CD8-positive, alpha-beta memory T cell (primary cell): ENCODE results near the gene WDR26. TPM values are rescaled to one million over a fixed set of nuclear protein-coding genes. Genes with fewer than 3 reads are reported as not detected.

Experiments
- CTCF ChIA-PET: fragments of 350-600 bp; sonication (Branson Sonifier 250); formaldehyde crosslinking; loops from one replicate; lab custom pipeline; 2021; ENCODE audit warnings: antibody characterized with exemption; lab: Charles Lee
- POLR2A ChIA-PET: fragments of 350-600 bp; sonication (Branson Sonifier 250); formaldehyde crosslinking; loops from one replicate; lab custom pipeline; 2021; ENCODE audit warnings: antibody characterized with exemption; lab: Charles Lee
- DNase-seq, 5 donors: peaks; one replicate each; pipeline versions ENCODE4 v3.0.0 to v3.0.0-alpha.2; 2020 to 2022; ENCODE audit warnings: mixed read lengths in 1 of 5
- H3K27ac ChIP-seq: one replicate; pipeline ENCODE4 v1.7.0; 2013; ENCODE audit warnings: low read depth, mild to moderate bottlenecking, low read length, moderate library complexity
- H3K27me3 ChIP-seq: 2 replicates; pipeline ENCODE4 v1.7.0; 2013; ENCODE audit warnings: low read length, mild to moderate bottlenecking; ENCODE audit not compliant: insufficient read depth, poor library complexity, severe bottlenecking
- H3K36me3 ChIP-seq: 2 replicates; pipeline ENCODE4 v1.7.0; 2013; ENCODE audit warnings: mild to moderate bottlenecking, low read length, moderate library complexity; ENCODE audit not compliant: insufficient read depth
- H3K4me1 ChIP-seq: 2 replicates; pipeline ENCODE4 v1.7.0; 2013; ENCODE audit warnings: mild to moderate bottlenecking, low read length, moderate library complexity; ENCODE audit not compliant: insufficient read depth
- H3K4me3 ChIP-seq: 2 replicates; pipeline ENCODE4 v1.7.0; 2013; ENCODE audit warnings: mild to moderate bottlenecking, low read length
- H3K9me3 ChIP-seq: 2 replicates; pipeline ENCODE4 v1.7.0; 2013; ENCODE audit warnings: mild to moderate bottlenecking, low read length
- H3K27ac Mint-ChIP-seq, 8 donors: one replicate each; pipeline ENCODE4 v1.8.0; 2020 to 2021; ENCODE audit warnings: mixed read lengths in 8 of 8, mild to moderate bottlenecking in 6 of 8, inconsistent platforms in 3 of 8, moderate library complexity in 3 of 8
- H3K27me3 Mint-ChIP-seq, 2 donors: one replicate each; pipeline ENCODE4 v1.8.0; 2020 to 2021; ENCODE audit warnings: mixed read lengths in 2 of 2, mild to moderate bottlenecking in 1 of 2, moderate library complexity in 1 of 2
- H3K36me3 Mint-ChIP-seq, 3 donors: one replicate each; pipeline ENCODE4 v1.8.0; 2020 to 2021; ENCODE audit warnings: mixed read lengths in 3 of 3, inconsistent platforms in 1 of 3, mild to moderate bottlenecking in 1 of 3
- H3K4me1 Mint-ChIP-seq, 3 donors: one replicate each; pipeline ENCODE4 v1.8.0; 2020 to 2021; ENCODE audit warnings: mixed read lengths in 3 of 3, inconsistent platforms in 1 of 3, mild to moderate bottlenecking in 1 of 3
- H3K4me3 Mint-ChIP-seq, 7 donors: one replicate each; pipeline ENCODE4 v1.8.0; 2020 to 2021; ENCODE audit warnings: mixed read lengths in 7 of 7, mild to moderate bottlenecking in 6 of 7, moderate library complexity in 4 of 7, inconsistent platforms in 2 of 7
- H3K9me3 Mint-ChIP-seq, 5 donors: one replicate each; pipeline ENCODE4 v1.8.0; 2020 to 2022; ENCODE audit warnings: mixed read lengths in 5 of 5, mild to moderate bottlenecking in 3 of 5, moderate library complexity in 2 of 5, inconsistent platforms in 1 of 5
- polyA plus RNA-seq: library from polyadenylated mRNA; unstranded; fragments of 300-500 nt; fragmentation: Illumina TruSeq; gene quantifications from one replicate; pipeline ENCODE4 v1.2.3, GENCODE V29; 2021
- total RNA-seq, 2 experiments: library from RNA; stranded (reverse); gene quantifications; one replicate each; pipeline ENCODE4 v1.2.3, GENCODE V29; 2021

Gene WDR26
- total and polyA plus RNA-seq, 3 experiments from 2014 or later: 5.6 to 66.1 (median 65.8) TPM

DNA sequence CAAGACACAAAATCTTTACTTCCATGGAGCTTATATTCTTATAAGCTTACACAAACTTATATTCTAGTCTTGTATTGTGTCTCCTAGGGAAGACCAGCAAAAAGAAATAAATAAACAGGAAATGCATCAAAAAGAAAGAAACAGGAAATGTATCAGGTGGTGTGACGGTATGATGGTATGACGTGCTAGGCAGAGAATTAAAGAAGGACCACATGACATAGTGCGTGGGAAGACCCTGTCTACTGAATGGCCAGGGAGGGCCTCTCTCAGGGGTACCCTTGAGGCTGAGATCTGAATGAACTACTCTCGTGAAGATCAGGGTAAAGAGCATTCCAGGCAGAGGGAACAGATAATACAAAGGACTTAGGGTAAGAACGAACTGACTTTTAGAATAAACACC lies 15.6 kb upstream of the WDR26 start:
- CTCF ChIA-PET: no interaction called here
- POLR2A ChIA-PET: no interaction called here

DNA sequence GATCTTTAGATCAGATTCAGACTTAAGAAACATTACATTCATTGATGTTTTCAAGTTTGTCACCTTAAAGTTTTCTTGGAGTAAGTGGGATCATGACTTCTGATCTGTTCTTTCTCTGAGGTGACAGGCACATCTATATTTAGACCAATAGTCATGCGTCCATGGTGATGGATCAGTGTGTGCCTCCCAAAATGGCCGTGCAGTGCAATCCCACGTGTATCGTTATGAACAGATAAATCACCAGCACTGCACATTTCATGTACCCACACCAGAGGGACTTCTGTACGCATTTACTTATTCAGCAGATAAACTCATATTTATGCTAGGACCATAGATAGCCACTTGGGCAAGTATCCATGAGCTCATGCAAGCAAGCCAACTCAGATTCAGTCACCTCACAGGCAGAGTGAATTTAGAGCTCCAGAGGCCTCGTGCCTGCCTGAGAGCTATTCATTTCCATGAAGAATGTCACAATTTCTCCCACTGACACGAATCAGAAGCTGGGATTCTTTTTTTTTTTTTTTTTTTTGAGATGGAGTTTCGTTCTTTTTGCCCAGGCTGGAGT lies 13.9 kb upstream of the WDR26 start:
- Mint-ChIP-seq H3K27ac (peak overlapping the region in 1 of 8 donors; percentile 42), H3K27me3 (no peaks in the 10 kb centered on the region), H3K4me3 (no peak overlapping the region), H3K36me3 (peaks cover 3 to 7% (median 6%) of the 10 kb centered on the region in 3 donors), H3K4me1 (peaks cover 8 to 23% (median 15%) of the 10 kb centered on the region in 3 donors), H3K9me3 (no peaks in the 10 kb centered on the region)
- H3K4me3 ChIP-seq: no peak overlapping the region
- DNase-seq: no peak
- H3K9me3 ChIP-seq: no peaks in the 10 kb centered on the region
- CTCF ChIA-PET: interaction anchor here (1.8 to 3.7 kb wide), 2 partner anchors 8 to 18 kb away, joined by 4 to 17 read pairs; no protein-coding TSS in a partner anchor
- H3K36me3 ChIP-seq: no peaks in the 10 kb centered on the region
- H3K27me3 ChIP-seq: no peaks in the 10 kb centered on the region
- POLR2A ChIA-PET: no interaction called here
- H3K27ac ChIP-seq: no peak overlapping the region
- no peaks in the 10 kb centered on the region for H3K4me1 ChIP-seq

More for the DNA sequence above, 15.6 kb upstream of the WDR26 start:
- Histone ChIP-seq H3K27me3 (no peaks in the 10 kb centered on the region), H3K9me3 (no peaks in the 10 kb centered on the region), H3K27ac (no peak overlapping the region), H3K36me3 (no peaks in the 10 kb centered on the region), H3K4me1 (no peaks in the 10 kb centered on the region), H3K4me3 (no peak overlapping the region)
- H3K27ac Mint-ChIP-seq: peak overlapping the region in 4 of 8 donors; percentile 3 to 88 (median 76)
- H3K9me3 Mint-ChIP-seq: no peaks in the 10 kb centered on the region
- H3K4me3 Mint-ChIP-seq: no peak overlapping the region
- peaks cover 8 to 23% (median 15%) of the 10 kb centered on the region in 3 donors for H3K4me1 Mint-ChIP-seq
- H3K27me3 Mint-ChIP-seq: no peaks in the 10 kb centered on the region
- DNase-seq: peak in 1 of 5 donors; percentile 16
- peaks cover 3 to 9% (median 6%) of the 10 kb centered on the region in 3 donors for H3K36me3 Mint-ChIP-seq

DNA sequence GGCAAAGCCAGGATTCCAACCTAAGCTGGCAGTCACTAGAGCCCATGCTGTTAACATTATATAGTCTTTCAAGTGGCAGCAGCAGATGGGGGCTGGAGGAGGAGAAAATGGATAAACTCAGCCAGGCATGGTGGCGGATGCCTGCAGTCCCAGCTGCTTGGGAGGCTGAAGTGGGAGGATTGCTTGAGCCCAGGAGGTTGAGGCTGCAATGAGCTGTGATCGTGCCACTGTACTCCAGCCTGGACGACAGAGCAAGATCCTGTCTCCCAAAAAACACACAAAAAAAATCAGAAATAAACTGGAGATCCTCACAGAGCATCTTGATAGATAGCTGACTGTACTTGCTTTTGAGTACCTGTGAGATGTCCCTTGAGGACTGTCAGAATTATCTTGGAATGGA lies 13.4 kb upstream of the WDR26 start:
- H3K4me1 Mint-ChIP-seq: peaks cover 8 to 23% (median 15%) of the 10 kb centered on the region in 3 donors
- peaks cover 3 to 5% (median 4%) of the 10 kb centered on the region in 3 donors for H3K36me3 Mint-ChIP-seq
- POLR2A ChIA-PET: no interaction called here
- H3K27me3 Mint-ChIP-seq: no peaks in the 10 kb centered on the region
- Histone ChIP-seq H3K27me3 (no peaks in the 10 kb centered on the region), H3K4me3 (no peak overlapping the region), H3K27ac (no peak overlapping the region), H3K9me3 (no peaks in the 10 kb centered on the region), H3K36me3 (no peaks in the 10 kb centered on the region), H3K4me1 (no peaks in the 10 kb centered on the region)
- DNase-seq: no peak
- peak overlapping the region in 2 of 8 donors; percentile 45 to 70 for H3K27ac Mint-ChIP-seq
- no peak overlapping the region for H3K4me3 Mint-ChIP-seq
- CTCF ChIA-PET: interaction anchor here (1.8 to 3.7 kb wide), 2 partner anchors 9 to 17 kb away, joined by 4 to 17 read pairs; no protein-coding TSS in a partner anchor
- no peaks in the 10 kb centered on the region for H3K9me3 Mint-ChIP-seq

DNA sequence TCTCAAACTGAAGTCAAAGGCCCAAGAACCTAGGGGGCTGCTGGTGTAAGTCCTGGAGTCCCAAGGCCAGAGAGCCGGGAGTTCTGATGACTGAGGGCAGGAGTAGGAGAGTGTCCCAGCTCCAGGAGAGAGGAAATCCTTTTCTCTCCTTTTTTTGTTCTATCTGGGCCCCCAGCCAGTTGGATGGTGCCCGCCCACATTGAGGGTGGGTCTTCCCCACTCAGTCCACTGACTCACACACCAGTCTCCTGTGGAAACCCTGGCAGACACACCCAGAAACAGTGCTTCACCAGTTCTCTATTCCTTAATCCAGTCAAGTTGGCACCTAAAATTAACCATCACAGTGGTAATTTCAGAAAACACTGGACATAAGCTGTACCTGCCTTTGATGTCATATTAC lies 12.7 kb upstream of the WDR26 start:
- Mint-ChIP-seq H3K36me3 (peaks cover 3 to 9% (median 4%) of the 10 kb centered on the region in 3 donors), H3K4me1 (peaks cover 8 to 23% (median 15%) of the 10 kb centered on the region in 3 donors), H3K9me3 (no peaks in the 10 kb centered on the region), H3K4me3 (no peak overlapping the region), H3K27me3 (no peaks in the 10 kb centered on the region), H3K27ac (peak overlapping the region in 1 of 8 donors; percentile 47)
- Histone ChIP-seq H3K36me3 (no peaks in the 10 kb centered on the region), H3K27ac (no peak overlapping the region), H3K9me3 (no peaks in the 10 kb centered on the region), H3K4me1 (no peaks in the 10 kb centered on the region), H3K27me3 (no peaks in the 10 kb centered on the region), H3K4me3 (no peak overlapping the region)
- CTCF ChIA-PET: interaction anchor here (1.1 to 3.7 kb wide), 2 partner anchors 10 to 17 kb away, joined by 3 to 17 read pairs; no protein-coding TSS in a partner anchor
- POLR2A ChIA-PET: no interaction called here
- no peak for DNase-seq

DNA sequence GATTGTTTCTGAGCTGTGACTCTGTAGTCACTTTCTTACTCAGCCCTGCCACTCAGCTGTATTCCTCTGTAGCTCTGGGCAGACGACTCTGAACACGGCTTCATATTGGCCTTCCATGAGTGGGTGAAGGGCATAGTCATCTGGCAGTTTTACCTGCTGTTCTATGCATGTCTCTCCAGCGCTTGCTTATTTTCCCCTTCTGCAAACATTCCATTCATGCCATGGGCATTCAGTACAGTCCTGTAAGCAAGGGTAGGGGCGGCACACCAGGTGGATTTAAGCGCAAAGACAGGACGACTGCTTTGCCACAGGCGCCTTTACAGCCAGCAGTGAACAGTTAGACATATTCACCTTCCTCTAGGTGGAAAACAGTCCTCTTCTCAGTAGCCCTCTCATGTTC lies 4.4 kb upstream of the WDR26 start:
- DNase-seq: no peak
- ChIA-PET POLR2A (no interaction called here), CTCF (interaction anchor here (2.6 kb wide), 1 partner anchor 18 kb away, joined by 9 read pairs; no protein-coding TSS in a partner anchor)
- no peaks in the 10 kb centered on the region for H3K9me3 Mint-ChIP-seq
- H3K36me3 Mint-ChIP-seq: peaks cover 0 to 27% (median 4%) of the 10 kb centered on the region in 3 donors
- no peaks in the 10 kb centered on the region for H3K27me3 ChIP-seq
- H3K4me1 ChIP-seq: peaks cover 17% of the 10 kb centered on the region
- H3K27ac ChIP-seq: no peak overlapping the region
- H3K9me3 ChIP-seq: no peaks in the 10 kb centered on the region
- no peaks in the 10 kb centered on the region for H3K36me3 ChIP-seq
- no peak overlapping the region for H3K4me3 Mint-ChIP-seq
- no peak overlapping the region for H3K4me3 ChIP-seq
- peaks cover 22 to 36% (median 29%) of the 10 kb centered on the region in 3 donors for H3K4me1 Mint-ChIP-seq
- peak overlapping the region in 2 of 8 donors; percentile 5 to 47 for H3K27ac Mint-ChIP-seq
- H3K27me3 Mint-ChIP-seq: no peaks in the 10 kb centered on the region

DNA sequence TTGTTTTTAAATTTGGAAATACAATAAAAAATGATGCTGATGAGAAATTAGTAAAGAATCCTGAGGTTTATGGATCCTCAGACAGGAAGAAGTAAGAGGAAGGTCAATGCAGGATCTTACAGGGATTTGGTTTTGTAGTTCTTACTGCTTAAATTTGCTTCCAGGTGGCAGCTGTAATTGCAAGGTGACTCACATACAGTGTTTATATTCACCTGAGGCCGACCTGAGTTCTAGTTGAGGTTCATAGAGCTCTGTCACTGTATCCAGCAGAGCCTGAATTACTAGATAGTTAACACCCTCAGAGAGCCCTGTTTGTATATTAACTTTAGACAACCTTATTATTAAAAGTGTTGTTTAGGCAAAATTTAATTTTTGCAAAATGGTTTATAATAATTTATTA lies 1.4 kb upstream of the WDR26 start:
- POLR2A ChIA-PET: interaction anchor here (1.0 kb wide), 1 partner anchor 253 kb away, joined by 3 read pairs; the partner anchor contains the start of gene DEGS1
- CTCF ChIA-PET: interaction anchor here (1.7 kb wide), 1 partner anchor 21 kb away, joined by 6 read pairs; no protein-coding TSS in a partner anchor
- Histone ChIP-seq H3K36me3 (no peaks in the 10 kb centered on the region), H3K27ac (peak overlapping the region; percentile 96), H3K4me3 (no peak overlapping the region), H3K4me1 (peaks cover 40% of the 10 kb centered on the region), H3K9me3 (no peaks in the 10 kb centered on the region), H3K27me3 (no peaks in the 10 kb centered on the region)
- H3K27ac Mint-ChIP-seq: peak overlapping the region; percentile 98 to 99 (median 99)
- peaks cover 0 to 39% (median 3%) of the 10 kb centered on the region in 3 donors for H3K36me3 Mint-ChIP-seq
- no peak for DNase-seq
- no peaks in the 10 kb centered on the region for H3K9me3 Mint-ChIP-seq
- H3K27me3 Mint-ChIP-seq: no peaks in the 10 kb centered on the region
- H3K4me1 Mint-ChIP-seq: peaks cover 42 to 58% (median 50%) of the 10 kb centered on the region in 3 donors
- H3K4me3 Mint-ChIP-seq: peak overlapping the region; percentile 93 to 98 (median 98)

DNA sequence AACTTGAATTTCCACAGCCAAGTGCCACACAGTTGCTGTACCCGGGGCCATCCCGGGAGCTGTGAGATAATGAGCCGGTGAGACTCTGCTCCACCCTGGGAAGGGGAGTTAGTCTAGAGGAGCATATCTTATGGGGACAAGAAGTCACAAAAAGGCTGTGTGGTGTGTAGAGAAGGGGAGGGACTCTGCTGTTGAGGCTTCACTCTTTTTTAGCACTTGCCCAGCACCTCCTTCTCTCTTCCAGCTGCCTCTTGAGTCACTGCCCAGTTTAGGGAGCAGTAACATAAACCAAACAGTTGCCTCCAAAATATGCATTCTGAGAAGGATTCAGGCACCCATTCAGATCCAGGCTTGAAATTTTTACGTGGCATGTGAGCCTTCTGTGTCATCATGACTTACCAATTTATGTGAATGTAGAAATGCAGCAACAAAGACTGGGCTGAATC lies 744 bp upstream of the WDR26 start:
- H3K27ac ChIP-seq: peak overlapping the region; percentile 96
- Mint-ChIP-seq H3K36me3 (peaks cover 0 to 43% (median 3%) of the 10 kb centered on the region in 3 donors), H3K9me3 (no peaks in the 10 kb centered on the region), H3K27me3 (no peaks in the 10 kb centered on the region), H3K27ac (peak overlapping the region; percentile 98 to 99 (median 99)), H3K4me3 (peak overlapping the region; percentile 93 to 98 (median 98)), H3K4me1 (peaks cover 48 to 64% (median 57%) of the 10 kb centered on the region in 3 donors)
- no peaks in the 10 kb centered on the region for H3K36me3 ChIP-seq
- CTCF ChIA-PET: interaction anchor here (1.5 to 1.7 kb wide), 2 partner anchors 22 kb away, joined by 6 to 7 read pairs; no protein-coding TSS in a partner anchor
- H3K9me3 ChIP-seq: no peaks in the 10 kb centered on the region
- H3K27me3 ChIP-seq: no peaks in the 10 kb centered on the region
- POLR2A ChIA-PET: interaction anchor here (1.0 to 1.7 kb wide), 2 partner anchors 52 to 252 kb away, joined by 3 to 4 read pairs; partner anchors contain the start of gene DEGS1
- peak in 1 of 5 donors; percentile 15 for DNase-seq
- H3K4me3 ChIP-seq: peak overlapping the region; percentile 91
- peaks cover 46% of the 10 kb centered on the region for H3K4me1 ChIP-seq
